GM10266 (cell line): ENCODE results near the gene SLC9A9.

ENCODE experiments used
- DNase-seq: peaks from one replicate; pipeline ENCODE4 v3.0.0; 2012; ENCODE audit errors: extremely low spot score
- TF ChIP-seq, protein P1 (sequence below): IDR thresholded peaks from 2 replicates; pipeline ENCODE4 v1.5.1; 2012; ENCODE audit warnings: mild to moderate bottlenecking, low read depth; ENCODE audit not compliant: control insufficient read depth, insufficient read depth; ENCODE audit errors: missing control alignments

Gene SLC9A9

DNA sequence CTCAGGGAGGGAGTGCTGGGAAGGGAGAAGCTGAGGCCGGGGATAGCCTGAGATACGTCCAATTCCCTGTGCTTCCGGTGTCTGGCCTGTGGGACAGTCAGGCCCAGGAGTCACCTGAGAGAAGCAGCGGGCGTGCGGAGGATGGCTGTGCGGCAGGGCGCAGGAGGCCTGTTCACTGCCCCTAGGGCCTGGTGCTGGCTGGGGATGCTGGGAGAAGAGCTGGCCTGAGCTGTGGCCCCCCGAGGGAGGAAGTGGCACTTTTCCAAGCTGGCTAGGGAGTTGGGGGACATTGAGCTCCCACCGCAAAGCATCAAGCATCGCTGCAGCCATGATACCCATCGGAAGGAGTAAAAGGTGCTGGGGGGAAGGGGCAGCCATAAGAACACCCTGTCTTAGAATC lies 619.9 kb downstream of the SLC9A9 start:
- TF ChIP-seq, protein P1, sequence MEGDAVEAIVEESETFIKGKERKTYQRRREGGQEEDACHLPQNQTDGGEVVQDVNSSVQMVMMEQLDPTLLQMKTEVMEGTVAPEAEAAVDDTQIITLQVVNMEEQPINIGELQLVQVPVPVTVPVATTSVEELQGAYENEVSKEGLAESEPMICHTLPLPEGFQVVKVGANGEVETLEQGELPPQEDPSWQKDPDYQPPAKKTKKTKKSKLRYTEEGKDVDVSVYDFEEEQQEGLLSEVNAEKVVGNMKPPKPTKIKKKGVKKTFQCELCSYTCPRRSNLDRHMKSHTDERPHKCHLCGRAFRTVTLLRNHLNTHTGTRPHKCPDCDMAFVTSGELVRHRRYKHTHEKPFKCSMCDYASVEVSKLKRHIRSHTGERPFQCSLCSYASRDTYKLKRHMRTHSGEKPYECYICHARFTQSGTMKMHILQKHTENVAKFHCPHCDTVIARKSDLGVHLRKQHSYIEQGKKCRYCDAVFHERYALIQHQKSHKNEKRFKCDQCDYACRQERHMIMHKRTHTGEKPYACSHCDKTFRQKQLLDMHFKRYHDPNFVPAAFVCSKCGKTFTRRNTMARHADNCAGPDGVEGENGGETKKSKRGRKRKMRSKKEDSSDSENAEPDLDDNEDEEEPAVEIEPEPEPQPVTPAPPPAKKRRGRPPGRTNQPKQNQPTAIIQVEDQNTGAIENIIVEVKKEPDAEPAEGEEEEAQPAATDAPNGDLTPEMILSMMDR = no peak
- no peak for DNase-seq

DNA sequence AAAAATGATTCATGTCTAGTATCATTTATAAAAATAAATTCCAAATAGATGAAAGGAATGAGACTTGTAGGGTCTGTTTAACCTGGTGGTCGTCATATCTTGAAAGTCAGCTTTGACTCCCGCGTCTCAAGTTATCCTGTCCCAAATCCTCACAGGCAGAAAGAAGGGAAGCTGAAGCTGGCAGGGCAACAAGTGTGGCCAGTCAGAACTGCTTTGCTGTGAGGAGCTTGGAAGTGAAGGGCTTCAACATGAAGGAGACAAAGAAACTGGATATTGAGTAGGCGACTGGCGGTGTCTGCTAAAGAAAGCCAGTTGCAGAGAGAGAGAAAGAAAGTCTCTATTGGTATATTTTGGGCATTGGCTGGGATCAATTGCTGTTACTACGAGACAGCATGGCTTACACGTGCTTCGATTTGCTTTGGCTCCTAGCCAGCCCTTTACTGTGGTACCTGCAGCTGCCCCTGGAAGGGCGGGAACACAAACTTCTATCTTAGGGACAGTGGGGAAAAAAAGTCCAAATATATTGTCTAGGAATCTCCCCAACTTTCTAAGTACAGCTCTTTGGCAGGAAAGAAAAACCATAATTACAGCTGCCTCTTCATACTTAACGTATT lies 621.5 kb downstream of the SLC9A9 start:
- no peak for DNase-seq
- TF ChIP-seq, protein P1 = no peak

DNA sequence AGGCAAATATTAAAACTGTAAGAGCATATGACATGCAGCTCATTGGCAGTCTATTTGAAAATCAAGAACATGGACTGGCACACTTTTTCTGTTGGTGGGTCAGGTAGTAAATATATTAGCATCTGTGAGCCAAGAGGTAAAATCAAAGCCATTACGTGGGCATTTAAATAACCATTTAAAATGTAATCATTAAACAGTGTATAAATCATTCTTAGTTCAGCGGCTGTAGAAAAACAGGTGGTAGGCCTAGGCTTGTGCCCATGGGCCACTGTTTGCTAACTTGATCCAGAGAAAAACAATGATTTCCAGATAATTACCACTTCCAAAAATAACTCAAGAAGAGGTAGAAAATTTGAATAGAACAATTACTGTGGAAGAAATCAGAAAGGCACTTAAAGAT lies 623.6 kb downstream of the SLC9A9 start:
- DNase-seq = no peak
- TF ChIP-seq, protein P1 = no peak

DNA sequence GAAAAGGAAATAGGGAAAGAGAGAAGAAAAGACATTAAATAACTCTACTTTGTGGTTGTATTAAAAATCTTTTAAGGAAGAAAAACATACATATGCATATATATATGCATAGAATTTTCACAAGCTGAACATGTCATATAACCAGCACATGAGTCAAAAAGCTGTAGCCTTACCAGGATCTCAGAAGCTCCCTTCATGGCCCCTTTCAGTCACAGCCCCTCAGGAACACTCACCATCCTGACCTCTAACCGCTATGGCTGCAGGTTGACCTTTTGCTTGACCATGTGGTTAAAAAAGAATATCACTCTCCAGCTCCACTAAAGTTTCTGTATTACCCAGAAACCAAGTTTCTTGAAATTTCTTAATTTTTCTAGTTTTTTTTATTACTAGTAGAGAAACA lies 625.3 kb downstream of the SLC9A9 start:
- TF ChIP-seq, protein P1 = no peak
- no peak for DNase-seq

DNA sequence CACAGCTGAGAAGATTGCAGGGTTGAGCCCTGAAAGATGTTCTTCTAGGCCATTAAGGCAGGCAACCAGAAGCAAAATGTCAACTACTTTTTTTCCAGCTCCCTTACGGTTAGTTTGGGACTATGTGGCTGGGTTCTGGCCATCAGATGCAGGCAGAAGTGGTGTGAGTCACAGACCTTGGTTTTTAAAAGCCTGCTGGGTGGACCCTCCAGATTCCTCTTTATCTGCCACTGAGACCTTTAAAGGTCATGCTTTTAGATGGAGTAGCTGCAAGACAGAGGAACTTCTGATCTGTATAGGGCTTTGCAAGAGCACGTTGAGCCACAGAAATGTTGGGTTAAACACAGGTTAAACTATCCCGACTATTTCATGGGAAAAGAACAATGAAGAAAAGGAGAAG lies 625.8 kb downstream of the SLC9A9 start:
- DNase-seq = no peak
- TF ChIP-seq, protein P1 = no peak

DNA sequence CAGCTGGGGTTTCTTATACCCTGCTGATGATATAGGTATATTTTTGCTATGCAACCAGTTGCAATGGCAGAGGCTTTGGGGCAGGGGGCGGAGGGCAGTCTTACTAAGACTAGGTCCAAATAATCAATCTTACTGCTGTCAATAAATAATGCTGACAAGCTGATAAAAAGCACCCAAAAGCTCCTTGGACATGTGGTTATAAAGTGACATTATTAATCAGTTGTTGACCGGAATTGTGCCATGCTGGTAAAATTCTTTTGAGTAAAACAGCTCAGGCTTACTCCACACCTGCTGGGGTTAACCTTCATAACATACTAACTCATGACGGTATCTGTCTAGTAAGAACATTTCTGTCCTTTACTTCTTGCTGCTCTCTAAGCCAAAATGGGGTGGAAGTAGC lies 626.8 kb downstream of the SLC9A9 start:
- TF ChIP-seq, protein P1 = no peak
- DNase-seq = no peak

DNA sequence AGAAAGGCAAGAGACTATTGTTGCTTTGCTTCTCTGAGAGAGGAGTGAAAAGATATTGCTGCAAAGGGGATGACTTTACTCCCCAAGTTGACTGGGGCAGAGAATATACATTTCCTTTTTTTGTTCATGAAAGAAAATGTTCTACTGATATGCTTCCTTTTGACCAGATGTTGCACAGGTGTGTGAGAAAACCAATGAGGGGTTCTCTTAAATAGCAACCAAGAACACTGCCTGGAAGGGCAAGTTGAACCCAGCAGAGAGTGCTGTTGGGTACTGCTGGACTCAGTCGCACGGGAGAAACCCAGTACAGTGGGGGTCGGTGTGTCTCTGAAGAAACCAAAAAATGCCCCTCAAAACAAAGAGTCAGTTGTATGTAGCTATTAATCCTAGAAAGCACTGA lies 627.5 kb downstream of the SLC9A9 start:
- TF ChIP-seq, protein P1 = no peak
- no peak for DNase-seq
